ENCODE results near the gene RPS18. TPM values are rescaled to one million over a fixed set of nuclear protein-coding genes. Genes with fewer than 3 reads are reported as not detected.
A peak's percentile ranks its signal among the peaks of the same experiment; 100 is the strongest.

Gene RPS18
- total RNA-seq, 1 donor from 2014 or later, result 1,687 TPM

- Histone ChIP-seq H3K36me3 (peaks cover 29% of the 10 kb centered on the region), H3K9me3 (no peaks in the 10 kb centered on the region), H3K4me3 (peak overlapping the region; percentile 92), H3K4me1 (peaks cover 39% of the 10 kb centered on the region), H3K27ac (peak overlapping the region; percentile 99), H3K27me3 (no peaks in the 10 kb centered on the region)
- intact Hi-C loops (cut with DNase I), result no loop called here
- ATAC-seq (peak; percentile 5), DNase-seq (peak; percentile 83)
- TF ChIP-seq CTCF (IDR thresholded peaks at IDR 0.05), result no peak
These were observed 41.3 kb downstream of the RPS18 start for GRCh38 chr6:33313105-33313708.

GRCh38 chr6:33313709-33314514 is 42.0 kb downstream of the RPS18 start, which contains the start of gene TAPBP:
Gene TAPBP, minus strand, starts transcription at chr6:33314078. Its CDS starts 37 bp downstream, at chr6:33314041.
- ATAC-seq, result peak; percentile 35
- H3K4me3 ChIP-seq, result peak within 1 kb of the TSS; percentile 92
- no peak for TF ChIP-seq CTCF (IDR thresholded peaks at IDR 0.05)
- H3K27me3 ChIP-seq, result no peaks in the 10 kb centered on the region
- peak; percentile 83 for DNase-seq
- peaks cover 46% of the 10 kb centered on the region for H3K4me1 ChIP-seq
- peaks cover 27% of the 10 kb centered on the region for H3K36me3 ChIP-seq
- intact Hi-C loops (cut with DNase I), result no loop called here
- H3K27ac ChIP-seq, result peak within 1 kb of the TSS; percentile 99
- H3K9me3 ChIP-seq, result no peaks in the 10 kb centered on the region

- DNase-seq, result peak; percentile 75
- H3K9me3 ChIP-seq, result no peaks in the 10 kb centered on the region
- peaks cover 28% of the 10 kb centered on the region for H3K36me3 ChIP-seq
- no peak for TF ChIP-seq CTCF (IDR thresholded peaks at IDR 0.05)
- intact Hi-C loops (cut with DNase I), result no loop called here
- H3K4me3 ChIP-seq, result peak overlapping the region; percentile 92
- no peaks in the 10 kb centered on the region for H3K27me3 ChIP-seq
- peak; percentile 57 for ATAC-seq
- peaks cover 51% of the 10 kb centered on the region for H3K4me1 ChIP-seq
- H3K27ac ChIP-seq, result peak overlapping the region; percentile 99
These were observed 42.7 kb downstream of the RPS18 start for GRCh38 chr6:33314515-33314942.

- ATAC-seq, result no peak
- TF ChIP-seq CTCF (IDR thresholded peaks at IDR 0.05), result no peak
- Histone ChIP-seq H3K36me3 (peaks cover 29% of the 10 kb centered on the region), H3K4me3 (peak overlapping the region; percentile 92), H3K4me1 (peaks cover 55% of the 10 kb centered on the region), H3K9me3 (no peaks in the 10 kb centered on the region), H3K27ac (peak overlapping the region; percentile 99), H3K27me3 (no peaks in the 10 kb centered on the region)
- intact Hi-C loops (cut with DNase I), result no loop called here
- peak; percentile 78 for DNase-seq
These were observed 43.3 kb downstream of the RPS18 start for GRCh38 chr6:33314943-33315792.

GRCh38 chr6:33315793-33316602 is 44.1 kb downstream of the RPS18 start:
- Histone ChIP-seq H3K27me3 (no peaks in the 10 kb centered on the region), H3K4me1 (peaks cover 62% of the 10 kb centered on the region), H3K4me3 (no peak overlapping the region), H3K27ac (no peak overlapping the region), H3K36me3 (peaks cover 32% of the 10 kb centered on the region), H3K9me3 (no peaks in the 10 kb centered on the region)
- DNase-seq (no peak), ATAC-seq (no peak)
- intact Hi-C loops (cut with DNase I), result no loop called here
- TF ChIP-seq CTCF (IDR thresholded peaks at IDR 0.05), result no peak

All from upper lobe of right lung (tissue), 1 donor.